Measurements from ENCODE around the gene CYYR1. TPM values are rescaled to one million over a fixed set of nuclear protein-coding genes. Genes with fewer than 3 reads are reported as not detected.

The CYYR1 gene
- not detected in 2 replicates for total RNA-seq

DNA sequence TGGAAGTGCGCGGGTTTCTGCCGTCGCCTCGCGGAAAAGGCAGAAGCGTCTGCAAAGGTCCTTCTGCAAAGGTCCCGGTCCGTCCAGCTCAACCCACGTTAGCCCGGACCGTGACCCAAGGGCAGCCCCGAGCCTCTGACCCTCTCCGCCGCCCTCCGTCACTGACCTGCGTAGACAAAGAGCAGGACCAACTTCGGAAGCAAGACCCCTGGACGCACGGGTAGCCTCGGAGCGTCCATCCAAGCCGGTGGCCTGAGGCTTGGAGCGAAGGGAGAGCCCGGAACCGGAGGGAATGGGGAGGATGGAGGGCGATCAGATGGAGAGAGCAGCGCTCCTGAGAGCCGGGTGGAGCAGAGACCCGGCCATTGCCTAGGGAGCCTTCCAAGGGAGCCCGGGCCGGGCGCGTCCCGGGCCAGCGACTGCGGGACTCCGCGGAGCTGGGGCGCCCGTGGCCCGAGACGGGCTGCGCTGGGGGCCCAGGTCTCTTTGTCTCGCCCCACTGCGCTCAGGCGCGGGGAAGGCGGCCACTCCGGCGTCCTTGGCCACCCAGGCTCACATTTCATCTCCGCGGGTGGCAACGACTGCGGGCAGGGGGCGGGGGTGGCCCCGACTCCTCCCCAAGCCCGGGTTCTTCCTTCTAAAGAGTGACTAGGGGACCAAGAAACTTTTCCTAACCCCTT is at the start of gene CYYR1:
TSS of gene CYYR1 (minus strand) at position 585 of the 680 bp plus-strand sequence. CDS start at position 239, 346 bp downstream.
- intact Hi-C loops (cut with micrococcal nuclease): no loop called here

DNA sequence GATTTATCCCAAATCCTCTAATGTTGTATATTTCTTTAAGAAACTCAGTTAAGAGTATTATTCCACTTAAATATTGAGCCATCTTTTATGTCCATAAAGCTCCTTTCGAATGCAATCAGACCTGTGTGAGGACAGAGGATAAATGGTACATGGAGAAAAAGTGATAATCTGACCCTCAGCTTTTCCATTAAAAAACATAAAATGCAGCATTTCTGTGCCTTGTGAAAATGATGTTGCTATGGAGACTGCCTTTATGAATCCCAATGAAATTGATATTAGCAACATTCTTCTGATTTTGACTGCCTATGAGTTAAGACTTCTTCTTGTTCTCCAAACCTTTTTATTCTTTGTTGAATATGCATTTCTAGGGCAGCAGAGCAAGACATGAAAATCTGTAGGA is 44.1 kb upstream of the CYYR1 start:
- intact Hi-C loops (cut with micrococcal nuclease): no loop called here

DNA sequence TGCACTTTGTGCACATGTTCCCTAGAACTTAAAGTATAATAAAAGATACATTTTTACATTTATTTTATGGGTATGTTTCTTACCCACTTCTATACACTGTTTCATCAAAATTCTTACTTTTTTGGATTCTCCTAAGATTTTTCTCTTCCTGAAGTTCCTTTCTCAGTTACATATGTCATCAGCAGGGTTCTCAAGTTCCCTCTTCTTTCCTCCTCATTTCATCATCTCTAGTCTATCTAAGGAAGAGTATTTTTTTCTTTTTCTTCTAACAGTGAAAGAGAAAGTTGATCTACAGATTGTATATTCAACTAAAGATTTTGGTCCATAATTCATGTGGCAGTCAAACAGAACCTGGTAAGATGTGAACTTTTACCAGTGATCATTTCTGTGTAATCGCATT is 41.2 kb upstream of the CYYR1 start:
- intact Hi-C loops (cut with micrococcal nuclease): no loop called here

DNA sequence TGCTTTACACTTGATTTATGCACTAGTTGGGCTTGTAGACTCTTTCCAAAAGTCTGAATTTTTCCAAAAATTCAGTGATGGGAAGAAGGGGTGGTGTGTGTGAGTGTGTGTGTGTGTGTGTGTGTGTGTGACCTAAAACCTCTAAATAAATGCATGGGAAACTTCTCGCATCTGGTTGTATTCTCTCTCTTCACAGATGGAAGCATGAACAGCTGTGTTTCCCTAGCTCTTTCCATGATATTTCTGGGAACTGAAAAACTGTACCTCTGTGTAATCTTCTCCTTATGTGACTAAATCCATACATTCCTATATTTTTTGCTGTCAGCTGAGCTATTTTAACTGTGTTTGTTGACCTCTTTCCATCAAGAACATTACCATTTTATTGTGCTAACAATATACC is 26.2 kb upstream of the CYYR1 start:
- intact Hi-C loops (cut with micrococcal nuclease): no loop called here

DNA sequence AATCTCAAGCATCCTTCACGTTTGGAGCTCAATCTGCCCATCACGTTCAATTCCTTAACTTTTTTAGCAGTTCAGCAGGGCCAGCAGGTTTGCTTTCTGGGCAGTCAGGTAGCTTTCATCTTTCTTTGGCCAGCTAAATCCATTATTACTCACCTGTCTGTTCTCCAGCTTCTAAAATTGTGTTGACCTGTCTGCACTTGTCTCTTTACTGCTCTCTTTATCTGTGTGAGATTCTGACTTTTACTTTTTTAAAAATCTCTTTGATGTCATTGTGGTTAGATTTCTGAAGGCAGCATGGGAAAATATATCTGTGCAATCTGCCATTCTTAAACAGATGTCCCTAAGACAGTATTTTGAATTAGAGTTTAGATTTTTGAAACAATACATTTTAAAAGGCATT is 24.9 kb upstream of the CYYR1 start:
- intact Hi-C loops (cut with micrococcal nuclease): no loop called here

DNA sequence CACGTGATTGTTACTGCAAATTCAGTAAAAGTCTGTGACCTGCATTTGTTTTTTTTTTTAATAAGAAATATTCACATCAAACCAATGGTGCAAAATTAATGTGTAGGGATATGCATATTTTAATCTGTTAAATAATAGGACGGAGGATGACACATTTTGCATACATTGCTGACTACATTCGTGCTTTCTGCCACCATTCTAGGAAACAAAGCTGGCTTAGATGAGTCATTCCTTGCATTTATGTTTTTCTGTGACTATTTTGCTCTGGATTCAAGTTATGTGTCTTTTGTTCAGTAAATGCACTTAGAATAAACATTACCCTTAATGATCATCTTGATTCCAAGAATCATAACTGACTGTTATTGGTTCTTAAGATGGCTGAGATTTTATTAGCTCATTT is 23.9 kb upstream of the CYYR1 start:
- intact Hi-C loops (cut with micrococcal nuclease): no loop called here

DNA sequence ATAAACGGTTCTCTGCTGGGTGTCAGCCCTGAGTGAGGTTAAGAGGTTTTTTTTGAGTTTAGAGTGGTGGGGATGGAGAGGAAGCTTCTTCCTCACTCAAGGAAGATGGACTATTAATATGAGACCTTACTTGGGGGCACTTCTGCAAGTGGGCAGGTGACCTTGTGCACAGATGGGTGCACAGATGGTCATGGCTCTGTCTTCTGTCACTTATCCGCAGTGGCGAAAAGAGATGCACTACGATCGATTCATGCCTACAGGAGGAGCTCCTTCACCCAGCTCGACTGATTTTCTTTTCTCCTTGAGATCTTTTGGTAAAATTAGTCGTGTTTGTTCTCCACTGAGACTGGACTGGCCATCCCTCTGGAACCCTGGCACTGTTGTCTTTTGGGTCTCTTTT is 22.9 kb upstream of the CYYR1 start:
- intact Hi-C loops (cut with micrococcal nuclease): no loop called here

DNA sequence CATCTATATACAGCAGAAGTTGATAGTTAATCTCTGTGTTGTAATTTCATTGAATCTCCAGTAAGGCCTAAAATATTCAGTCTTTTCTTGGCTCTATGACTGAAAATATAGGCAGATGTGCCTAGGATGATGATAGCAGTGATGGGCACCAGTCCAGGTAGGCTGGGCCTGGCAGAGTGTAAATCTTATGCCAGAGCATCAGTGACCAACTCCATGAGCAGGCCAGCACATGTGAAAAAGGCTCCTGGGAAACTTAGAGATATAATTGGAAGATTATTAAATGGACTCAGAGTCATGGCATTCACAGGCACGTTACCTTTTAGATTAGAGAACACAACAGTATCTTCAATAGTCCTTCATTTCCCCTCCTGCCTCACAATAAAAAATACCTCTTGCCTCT is 20.7 kb upstream of the CYYR1 start:
- intact Hi-C loops (cut with micrococcal nuclease): no loop called here

DNA sequence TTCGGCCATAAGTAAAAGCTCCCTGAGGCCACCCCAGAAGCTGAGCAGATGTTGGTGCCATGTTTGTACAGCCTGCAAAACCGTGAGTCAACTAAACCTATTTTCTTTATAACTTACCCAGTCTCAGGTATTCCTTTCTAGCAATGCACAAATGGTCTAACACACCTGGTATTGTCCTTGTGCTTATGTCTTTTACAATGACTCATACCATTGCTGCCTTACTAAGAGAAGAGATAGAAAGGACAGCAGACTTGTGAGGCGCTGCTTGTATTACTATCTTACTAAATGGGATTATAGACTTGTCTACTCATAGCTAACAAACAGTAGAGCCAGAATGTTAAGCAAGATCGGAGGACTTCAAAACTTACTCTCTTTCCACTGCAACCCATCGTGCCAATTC is 18.5 kb upstream of the CYYR1 start:
- intact Hi-C loops (cut with micrococcal nuclease): no loop called here

DNA sequence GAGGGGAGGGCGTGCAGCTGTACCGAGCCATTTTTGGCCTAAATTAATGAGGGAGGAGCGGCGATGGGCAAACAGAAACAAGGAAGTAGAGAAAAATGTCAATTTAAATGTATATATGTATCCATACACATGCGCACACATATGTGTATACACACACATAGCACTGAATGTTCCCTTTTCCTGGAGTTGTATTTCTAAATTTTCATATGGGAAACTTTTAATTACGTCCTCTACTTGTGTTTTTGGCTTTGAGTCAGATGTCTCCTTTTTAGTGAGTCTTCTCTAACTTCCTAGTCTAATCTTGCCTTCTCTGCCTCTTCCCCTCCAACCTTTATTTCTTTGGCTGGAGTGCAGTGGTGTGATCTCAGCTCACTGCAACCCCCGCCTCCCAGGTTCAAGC is 15.4 kb upstream of the CYYR1 start:
- intact Hi-C loops (cut with micrococcal nuclease): no loop called here

DNA sequence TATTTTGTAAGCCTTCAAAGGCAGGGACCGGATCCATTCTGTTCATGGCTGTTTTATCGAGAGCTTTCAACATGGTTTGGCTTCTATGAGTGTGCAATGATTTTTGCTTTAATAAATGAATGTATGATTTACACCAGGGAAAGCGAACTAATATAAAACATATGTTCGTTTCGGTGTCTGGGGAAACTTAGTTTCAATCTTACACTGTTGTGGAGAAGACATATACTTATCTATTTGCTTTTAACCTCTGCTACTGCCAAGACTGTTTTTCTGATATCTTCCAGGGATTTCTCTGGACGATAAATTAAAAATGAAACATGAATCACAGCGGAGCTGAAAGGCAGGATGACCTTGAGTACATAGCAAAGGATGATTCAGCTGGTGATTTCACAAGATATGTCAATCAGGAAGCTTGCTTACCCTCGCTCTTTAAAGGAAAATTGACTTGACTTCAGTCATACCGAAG is 14.7 kb upstream of the CYYR1 start:
- intact Hi-C loops (cut with micrococcal nuclease): no loop called here

DNA sequence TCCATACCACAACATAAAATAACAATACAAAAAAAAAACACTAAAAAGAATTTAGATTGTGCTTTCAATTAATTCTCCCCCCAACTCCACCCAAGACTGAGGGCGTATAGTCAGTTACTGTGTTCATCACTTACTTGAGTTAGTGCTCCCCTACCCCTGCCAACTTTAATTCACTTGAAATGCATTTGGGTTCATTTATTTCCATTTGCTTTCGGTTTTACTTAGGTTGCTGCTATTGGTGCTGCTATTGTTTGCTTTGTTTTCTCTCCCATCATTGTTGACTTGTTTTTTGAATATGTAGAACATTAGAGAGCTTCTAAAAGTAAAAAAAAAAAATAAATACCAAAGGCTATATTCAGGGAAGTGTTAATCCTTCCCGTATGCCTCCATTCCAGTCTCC is 10.7 kb upstream of the CYYR1 start:
- intact Hi-C loops (cut with micrococcal nuclease): no loop called here

DNA sequence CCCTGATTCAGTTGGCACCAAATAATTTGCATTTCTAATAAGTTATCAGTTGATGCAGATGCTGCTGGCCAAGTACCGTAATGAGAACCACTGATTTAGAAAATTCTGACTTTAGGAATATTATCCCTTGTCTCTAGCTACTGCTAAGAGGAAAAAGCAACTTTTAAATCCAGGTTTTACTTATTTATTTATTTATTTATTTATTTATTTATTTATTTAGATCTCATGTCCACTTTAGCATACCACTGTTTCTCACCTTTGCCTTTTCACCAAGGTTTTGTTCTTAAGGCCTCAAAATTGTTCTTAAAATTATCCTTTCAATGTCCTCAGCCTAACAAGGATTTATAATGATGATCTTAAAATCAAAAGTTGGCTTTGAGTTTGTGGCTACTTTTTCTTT is 8.7 kb upstream of the CYYR1 start:
- intact Hi-C loops (cut with micrococcal nuclease): no loop called here

DNA sequence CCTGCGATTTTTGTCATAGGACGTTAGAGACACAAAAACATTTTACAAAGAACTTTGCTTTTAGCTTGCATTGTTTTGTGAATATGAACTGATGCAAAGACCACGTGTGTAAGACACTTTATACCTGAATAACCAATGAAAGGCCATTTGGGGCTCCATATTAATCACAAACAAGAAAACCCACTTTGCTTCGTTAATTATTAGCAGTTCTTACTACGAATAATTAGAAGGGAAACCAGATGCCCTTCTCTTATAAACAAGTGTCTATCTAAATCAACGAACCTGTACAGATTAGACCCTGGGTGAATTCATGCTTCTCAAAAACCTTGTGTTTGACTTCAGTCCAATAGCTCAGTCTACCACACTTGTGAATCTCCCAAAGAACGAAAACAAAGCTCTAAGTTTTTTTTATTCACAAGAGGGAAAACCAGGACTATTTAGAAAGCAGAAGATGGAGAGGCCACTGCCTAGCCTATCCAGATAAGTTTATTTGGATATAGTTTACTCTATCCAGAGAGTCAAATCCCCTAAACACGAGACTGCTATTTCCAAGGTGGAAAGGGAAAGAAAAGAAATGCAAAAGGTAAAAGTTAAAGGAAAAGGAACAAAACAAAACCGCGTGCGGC is 897 bp downstream of the CYYR1 start:
- intact Hi-C loops (cut with micrococcal nuclease): no loop called here

DNA sequence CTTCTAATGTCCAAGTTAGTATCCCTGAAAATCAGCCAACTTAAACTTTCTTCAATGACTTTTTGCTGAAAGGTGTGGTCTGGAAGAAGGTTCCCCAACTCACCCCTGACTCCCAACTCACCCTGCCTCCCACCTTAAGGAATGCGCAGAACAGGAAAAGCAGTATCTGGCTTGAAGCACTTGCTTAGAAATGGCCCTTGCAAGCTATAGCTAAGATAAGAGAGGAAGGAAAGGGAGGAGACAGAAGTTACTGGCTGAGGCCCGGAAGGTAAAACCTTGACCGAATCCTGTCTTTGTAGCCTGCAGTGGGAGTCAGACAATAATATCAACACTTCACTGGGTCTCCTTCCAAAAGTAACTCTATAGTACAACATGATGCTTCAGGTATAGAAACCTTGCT is 2.9 kb downstream of the CYYR1 start:
- intact Hi-C loops (cut with micrococcal nuclease): no loop called here

DNA sequence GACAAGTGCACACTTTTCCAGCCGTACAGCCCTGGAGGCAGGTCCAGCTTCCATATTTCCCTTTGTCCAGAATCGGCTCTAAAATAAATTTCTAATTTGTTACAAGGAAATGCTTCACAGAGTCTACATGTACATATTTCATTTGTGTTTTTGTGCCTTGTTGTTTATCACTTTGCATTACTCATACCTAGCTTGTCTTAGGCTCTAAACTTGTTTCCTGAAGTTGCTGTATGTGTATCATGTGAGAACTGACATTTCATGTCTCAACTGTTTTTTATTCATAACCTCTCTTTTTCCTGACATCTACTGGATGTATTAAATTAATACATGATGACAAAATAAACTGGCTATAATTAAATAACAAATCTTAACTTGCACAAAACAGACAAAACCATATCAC is 7.5 kb downstream of the CYYR1 start:
- intact Hi-C loops (cut with micrococcal nuclease): no loop called here

DNA sequence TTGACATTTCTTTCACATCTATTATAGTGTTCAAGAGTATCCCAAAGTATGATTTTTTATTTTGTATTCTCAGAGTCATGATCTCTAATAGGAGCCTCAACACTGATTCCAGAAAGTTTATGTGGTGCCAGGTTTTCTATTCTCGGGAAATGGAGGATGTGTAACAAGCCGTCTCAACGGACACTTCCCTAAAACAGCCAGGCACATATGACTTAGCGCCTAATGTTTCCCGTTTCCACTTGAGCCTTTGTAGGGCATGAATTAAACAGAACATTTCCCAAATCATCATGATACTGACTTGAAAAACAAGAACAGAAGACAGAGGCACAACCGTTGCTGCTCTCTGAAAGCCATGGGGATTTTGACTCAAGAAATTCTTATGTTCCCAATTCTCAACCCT is 8.0 kb downstream of the CYYR1 start:
- intact Hi-C loops (cut with micrococcal nuclease): no loop called here

DNA sequence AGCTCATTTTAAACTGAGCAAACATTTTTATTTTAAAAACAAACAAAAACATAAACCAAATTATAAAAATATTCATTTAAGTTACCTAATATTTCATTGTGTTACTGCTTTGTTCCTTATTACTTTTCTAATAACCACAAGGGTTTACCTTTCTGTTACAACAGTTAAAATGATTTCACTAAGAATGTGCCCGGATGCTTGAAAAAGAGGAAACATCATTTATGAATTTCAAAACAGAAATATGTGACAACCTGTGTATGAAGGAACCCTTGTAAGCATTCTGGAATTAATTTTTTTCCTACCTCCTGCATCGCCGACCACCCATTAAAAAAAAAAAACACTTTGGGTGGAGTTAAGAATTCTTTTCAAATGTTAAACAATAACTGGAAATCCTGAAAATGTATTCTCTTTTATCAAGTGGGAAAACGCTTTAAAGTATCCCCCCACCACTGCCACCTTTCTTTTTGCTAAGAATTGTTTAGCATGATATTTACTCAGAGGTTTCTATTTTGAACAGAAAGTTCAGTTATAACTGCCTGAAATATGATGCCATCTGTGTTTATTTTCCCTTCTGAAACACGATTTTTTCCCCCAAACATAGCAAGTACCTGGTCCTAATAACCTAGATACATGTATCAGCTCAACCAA is 9.1 kb downstream of the CYYR1 start:
- intact Hi-C loops (cut with micrococcal nuclease): no loop called here

DNA sequence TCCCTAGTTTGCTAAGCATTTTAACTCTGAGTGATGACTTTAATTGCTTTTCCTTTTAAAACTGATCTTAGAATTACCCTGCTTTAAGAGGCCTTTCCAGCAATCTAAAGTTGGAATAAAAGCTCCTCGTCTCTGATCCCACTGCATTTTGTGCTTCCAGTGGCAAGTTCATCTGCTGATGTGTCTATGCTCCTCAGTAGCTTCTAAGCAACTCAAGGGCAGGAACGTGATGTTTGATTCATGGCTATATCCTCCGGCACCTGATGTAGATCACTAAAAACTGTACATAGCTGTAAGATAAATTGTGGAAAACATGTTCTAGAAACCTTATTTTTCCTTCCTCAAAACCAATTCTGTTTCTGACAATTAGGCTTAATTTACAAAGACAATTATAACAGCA is 12.5 kb downstream of the CYYR1 start:
- intact Hi-C loops (cut with micrococcal nuclease): no loop called here

DNA sequence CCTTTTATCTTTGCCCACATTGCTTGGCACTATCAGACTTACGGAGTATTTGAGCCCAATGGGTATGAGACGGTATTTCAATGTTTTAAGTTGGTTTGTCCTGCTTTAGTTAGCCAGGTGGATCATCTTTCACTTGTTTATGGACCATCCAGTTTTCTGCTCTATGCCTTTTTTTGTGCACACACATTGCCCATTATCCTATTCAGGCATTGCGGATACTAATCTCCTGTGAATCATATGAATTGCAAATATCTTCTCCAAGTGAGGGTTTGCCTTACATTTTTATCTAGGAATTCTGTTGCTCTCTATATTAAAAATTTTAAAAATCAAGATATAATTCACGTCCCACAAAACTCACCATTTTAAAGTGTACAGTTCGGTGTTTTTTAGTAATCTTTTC is 14.0 kb downstream of the CYYR1 start:
- intact Hi-C loops (cut with micrococcal nuclease): no loop called here

DNA sequence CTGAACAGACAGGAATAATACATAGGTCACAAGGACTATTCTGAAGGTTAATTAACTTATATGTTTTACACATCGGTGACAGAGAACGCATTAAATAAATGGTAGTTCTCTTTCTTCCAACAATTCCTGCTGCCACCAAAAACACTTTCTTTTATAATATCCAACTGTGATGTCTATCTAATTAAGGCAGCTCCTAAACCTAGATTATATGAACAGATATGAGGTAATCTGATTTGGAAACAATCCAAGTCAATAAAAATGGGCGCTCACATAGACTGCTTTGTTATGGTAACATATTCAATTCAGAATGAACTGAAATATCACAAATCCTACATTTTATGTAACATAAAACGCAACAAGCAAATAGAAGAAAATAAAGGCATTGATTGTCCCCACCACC is 16.0 kb downstream of the CYYR1 start:
- intact Hi-C loops (cut with micrococcal nuclease): no loop called here

DNA sequence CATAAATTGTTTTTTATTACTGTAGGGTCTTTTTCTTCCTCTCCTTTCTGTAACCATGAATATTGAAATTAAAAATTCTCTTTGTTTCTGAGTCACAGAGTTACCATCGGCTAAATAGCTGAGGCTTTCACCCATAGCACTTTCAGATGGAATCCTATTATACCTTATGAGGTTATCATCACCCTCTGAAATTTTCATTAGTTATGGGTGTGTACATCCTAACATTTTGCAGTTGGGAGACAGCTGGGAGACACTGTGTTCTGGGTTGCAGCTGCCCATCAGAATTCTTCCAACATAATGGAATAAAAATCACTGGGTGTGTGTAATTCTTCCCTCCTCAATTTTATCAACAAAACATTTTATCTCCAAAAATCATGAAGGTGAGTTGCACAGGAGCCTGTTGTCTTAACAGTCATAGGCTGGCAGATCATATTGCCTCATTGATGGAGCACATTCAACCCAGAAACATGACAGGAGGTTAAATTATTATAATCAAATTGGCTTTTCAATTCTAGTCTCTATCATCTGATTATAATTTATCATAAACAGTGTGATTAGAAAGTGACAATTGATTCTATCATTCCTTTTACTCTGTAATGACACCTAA is 17.4 kb downstream of the CYYR1 start:
- intact Hi-C loops (cut with micrococcal nuclease): no loop called here
